Measurements from ENCODE around the gene SALL2.

The SALL2 gene

DNA sequence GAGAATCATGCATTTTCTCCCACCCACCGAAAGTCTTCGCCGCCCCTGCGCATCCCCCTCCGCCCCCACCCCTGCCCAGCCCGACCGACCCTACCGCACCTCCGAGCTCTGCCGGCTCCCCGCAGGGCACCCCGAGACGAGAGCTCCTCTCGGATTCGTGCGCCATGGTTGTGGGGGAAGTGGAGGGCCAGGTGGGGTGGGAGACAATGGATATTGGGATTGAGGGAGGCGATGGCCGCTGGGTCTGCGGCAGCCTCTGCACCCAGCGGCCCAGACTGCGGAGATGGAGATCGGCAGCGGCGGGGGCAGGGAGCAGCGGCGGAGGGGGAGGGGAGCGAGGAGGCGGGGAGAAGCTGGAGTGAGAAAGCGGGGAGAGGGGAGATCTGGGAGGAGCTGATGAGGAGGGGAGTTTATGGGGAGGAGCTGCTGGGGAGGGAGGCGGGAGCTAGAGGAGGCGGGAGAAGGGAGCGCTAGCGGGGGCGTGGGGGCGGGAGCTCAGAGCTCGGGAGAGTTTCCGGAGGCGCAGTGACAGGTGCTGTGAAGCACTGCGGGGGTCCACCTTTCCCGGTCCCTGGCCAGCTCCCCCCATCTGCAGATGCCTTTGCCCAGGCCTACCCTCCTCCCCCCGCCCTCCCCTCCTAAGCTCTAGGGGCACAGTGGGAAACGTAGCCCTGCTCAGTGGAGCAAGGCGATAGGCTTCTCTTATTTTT is at the start of gene SALL2:
Gene SALL2 (minus strand): TSS at position 385 of the 710 bp plus-strand sequence. CDS start 219 bp downstream, at position 166.
- peak within 1 kb of the TSS; percentile 63 for H3K27ac ChIP-seq
- TF ChIP-seq, protein P1, sequence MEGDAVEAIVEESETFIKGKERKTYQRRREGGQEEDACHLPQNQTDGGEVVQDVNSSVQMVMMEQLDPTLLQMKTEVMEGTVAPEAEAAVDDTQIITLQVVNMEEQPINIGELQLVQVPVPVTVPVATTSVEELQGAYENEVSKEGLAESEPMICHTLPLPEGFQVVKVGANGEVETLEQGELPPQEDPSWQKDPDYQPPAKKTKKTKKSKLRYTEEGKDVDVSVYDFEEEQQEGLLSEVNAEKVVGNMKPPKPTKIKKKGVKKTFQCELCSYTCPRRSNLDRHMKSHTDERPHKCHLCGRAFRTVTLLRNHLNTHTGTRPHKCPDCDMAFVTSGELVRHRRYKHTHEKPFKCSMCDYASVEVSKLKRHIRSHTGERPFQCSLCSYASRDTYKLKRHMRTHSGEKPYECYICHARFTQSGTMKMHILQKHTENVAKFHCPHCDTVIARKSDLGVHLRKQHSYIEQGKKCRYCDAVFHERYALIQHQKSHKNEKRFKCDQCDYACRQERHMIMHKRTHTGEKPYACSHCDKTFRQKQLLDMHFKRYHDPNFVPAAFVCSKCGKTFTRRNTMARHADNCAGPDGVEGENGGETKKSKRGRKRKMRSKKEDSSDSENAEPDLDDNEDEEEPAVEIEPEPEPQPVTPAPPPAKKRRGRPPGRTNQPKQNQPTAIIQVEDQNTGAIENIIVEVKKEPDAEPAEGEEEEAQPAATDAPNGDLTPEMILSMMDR (conservative IDR thresholded peaks at IDR 0.05): no peak
- no peak for TF ChIP-seq ZFX (IDR thresholded peaks at IDR 0.05)

DNA sequence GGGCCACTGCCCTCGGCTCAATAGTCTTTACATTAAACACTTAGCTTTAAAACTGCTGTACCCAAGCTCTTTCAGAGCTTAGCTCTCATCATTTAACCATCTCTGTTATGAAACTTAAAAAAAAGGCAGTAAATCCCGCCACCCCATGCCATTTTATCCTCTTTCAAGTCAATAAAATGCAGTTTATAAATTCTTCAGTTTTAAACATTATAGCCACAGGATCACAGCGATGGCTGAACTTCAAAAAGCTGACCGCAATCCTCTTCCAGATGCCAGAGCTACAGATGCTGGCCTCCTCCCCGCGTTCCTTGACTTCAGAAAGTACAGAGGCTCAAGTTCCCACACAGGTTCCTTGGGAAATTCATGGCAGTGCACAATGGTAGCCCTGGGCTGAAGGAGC is 49.5 kb upstream of the SALL2 start:
- TF ChIP-seq, protein P1 (conservative IDR thresholded peaks at IDR 0.05): no peak
- no peak for TF ChIP-seq ZFX (IDR thresholded peaks at IDR 0.05)

DNA sequence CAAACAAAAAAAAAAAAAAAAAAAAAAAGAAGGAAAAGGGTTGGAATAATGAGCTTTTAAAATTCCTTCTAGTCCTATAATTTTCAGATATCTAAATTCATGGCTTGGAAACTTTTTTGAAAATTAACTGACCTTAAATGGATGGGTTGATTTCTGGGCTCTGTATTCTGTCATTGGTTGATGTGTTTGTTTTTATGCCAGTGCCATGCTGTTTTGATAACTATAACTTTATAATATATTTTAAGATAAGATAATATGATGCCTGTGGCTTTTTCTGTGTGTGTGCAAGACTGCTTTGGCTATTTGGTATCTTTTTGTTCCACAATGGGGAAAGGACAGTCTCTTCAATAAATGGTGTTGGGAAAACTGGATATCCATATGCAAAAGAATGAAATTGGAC is 46.5 kb upstream of the SALL2 start:
- no peak overlapping the region for H3K27ac ChIP-seq
- no peak for TF ChIP-seq ZFX (IDR thresholded peaks at IDR 0.05)
- TF ChIP-seq, protein P1 (conservative IDR thresholded peaks at IDR 0.05): no peak

More for the DNA sequence above, 49.5 kb upstream of the SALL2 start:
- H3K27ac ChIP-seq: no peak overlapping the region

GRCh38 chr14:21558703-21559170 is 32.6 kb upstream of the SALL2 start:
- no peak overlapping the region for H3K27ac ChIP-seq
- no peak for TF ChIP-seq ZFX (IDR thresholded peaks at IDR 0.05)
- TF ChIP-seq, protein P1 (conservative IDR thresholded peaks at IDR 0.05): no peak

- TF ChIP-seq, protein P1 (conservative IDR thresholded peaks at IDR 0.05): peak; percentile 78
- TF ChIP-seq ZFX (IDR thresholded peaks at IDR 0.05): no peak
- H3K27ac ChIP-seq: no peak overlapping the region; the same call in none of the 2 replicates
These were observed 31.1 kb upstream of the SALL2 start for GRCh38 chr14:21557084-21557901.

GRCh38 chr14:21556378-21557083 is 30.4 kb upstream of the SALL2 start:
- no peak overlapping the region; the same call in none of the 2 replicates for H3K27ac ChIP-seq
- TF ChIP-seq, protein P1 (conservative IDR thresholded peaks at IDR 0.05): no peak
- TF ChIP-seq ZFX (IDR thresholded peaks at IDR 0.05): no peak

Measured in C4-2B (cell line).